ENCODE measurements around the gene SYT9.

Gene SYT9

DNA sequence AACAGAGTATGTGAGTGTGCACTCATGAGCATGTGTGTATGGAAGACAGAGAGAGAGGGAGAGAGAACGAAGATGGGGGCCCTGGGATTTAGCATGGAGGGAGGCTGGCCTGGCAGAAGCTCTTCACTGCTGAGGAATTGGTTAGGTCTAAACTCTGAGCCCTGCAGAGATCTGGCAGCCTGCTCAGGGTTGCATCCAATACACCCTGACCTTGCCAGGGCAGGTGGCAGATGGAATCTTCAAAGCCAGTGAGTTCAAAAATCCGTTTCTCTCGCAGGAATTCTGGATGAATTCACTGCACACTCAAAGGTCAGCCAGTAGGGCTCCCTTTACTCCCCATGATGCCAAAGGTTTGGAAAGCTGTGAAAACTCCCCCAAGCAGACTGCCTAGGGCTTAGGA lies 172.2 kb downstream of the SYT9 start:
- no peak for DNase-seq (ENCODE audit: low read depth in 3 of 3)

DNA sequence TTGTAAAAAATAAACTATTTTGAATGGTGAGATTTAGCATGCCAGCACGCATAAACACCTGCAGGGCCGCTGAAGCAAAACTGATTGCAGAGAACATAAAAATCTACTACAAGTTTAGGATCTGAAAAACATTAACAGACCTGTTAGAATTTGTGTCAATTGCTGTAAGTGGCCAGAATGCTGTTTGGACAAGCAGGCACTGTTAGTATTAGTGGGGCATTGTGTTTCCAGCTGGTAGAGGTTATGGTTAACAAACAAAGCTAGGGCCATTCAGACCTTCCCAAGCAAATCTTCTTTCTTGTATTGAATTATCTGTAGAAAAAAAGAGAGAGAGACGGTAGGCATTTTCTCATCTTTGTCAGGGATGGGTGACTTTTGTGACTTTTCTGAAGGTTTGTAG lies 176.0 kb downstream of the SYT9 start:
- no peak for DNase-seq (ENCODE audit: low read depth in 3 of 3)

DNA sequence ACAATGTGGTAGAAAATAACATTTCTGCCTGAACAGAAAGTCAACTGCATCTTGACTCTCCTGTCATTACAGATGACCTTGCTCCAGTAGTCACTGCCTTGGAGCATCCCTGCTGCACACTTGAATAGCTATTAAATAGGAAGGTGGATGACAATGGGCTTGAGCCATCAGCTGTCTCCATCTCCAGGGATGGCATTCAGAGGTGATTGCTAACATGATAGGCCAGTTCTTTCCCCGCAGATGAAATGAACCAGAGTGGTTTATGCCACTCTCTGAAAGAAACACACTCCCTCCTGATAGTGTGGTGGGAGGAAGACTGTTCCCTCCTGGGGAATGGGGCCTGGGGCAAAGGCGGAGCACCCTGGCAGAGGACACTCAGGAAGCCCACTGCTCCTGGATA lies 176.5 kb downstream of the SYT9 start:
- DNase-seq (ENCODE audit: low read depth in 3 of 3), result no peak

DNA sequence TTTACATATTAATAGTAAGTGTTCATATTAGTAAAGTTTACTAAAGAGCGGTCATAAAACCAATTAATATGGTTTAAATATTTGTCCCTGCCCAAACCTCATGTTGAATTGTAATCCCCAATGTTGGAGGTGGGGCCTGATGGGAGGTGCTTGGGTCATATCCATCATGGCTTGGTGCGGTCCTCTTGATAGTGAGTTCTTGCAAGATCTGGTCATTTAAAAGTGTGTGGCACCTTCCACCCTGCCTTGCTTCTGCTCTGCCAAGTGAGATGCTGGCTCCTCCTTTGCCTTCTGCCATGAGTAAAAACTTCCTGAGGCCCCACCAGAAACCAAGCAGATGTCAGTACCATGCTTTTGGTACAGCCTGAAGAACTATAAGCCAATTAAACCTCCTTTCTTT lies 178.8 kb downstream of the SYT9 start:
- no peak for DNase-seq (ENCODE audit: low read depth in 3 of 3)

DNA sequence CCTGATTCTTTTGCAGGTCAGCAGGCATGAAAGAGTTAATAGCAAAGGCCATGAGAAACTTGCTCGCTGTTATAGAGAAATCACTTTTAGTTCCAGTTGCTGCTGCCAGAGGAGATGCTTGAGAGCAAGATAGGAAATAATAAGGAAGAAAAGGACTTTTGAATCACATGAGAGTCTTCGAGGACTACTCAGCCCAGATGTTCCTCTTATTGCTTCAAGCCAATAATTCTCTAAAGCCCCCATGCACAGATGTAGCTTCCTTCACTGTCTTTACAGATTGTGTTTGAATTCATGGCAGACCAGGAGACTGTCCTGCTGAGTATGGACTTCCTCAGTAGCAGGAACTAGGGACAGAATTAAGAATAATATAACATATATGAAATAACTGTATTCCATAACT lies 183.5 kb downstream of the SYT9 start:
- no peak for DNase-seq (ENCODE audit: low read depth in 3 of 3)

DNA sequence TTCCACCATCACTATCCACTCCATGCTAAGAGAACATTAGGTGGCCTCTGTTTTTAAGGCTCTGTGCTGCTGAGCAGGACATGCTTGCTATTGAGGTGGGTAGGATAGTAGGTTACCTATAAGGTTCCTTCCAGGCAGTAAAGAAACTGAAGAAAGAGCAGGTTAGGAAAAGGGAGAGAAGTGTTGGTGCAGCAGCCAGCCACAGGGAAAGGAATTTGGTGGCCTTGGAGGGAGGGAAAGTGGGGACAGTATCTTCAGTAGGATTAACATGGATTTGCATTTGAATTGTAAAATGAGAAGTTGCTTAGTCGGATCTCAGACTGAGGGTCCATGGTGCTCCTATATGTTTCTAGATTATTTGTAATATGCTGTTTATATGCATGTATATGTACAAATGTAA lies 184.4 kb downstream of the SYT9 start:
- DNase-seq (ENCODE audit: low read depth in 3 of 3), result no peak

DNA sequence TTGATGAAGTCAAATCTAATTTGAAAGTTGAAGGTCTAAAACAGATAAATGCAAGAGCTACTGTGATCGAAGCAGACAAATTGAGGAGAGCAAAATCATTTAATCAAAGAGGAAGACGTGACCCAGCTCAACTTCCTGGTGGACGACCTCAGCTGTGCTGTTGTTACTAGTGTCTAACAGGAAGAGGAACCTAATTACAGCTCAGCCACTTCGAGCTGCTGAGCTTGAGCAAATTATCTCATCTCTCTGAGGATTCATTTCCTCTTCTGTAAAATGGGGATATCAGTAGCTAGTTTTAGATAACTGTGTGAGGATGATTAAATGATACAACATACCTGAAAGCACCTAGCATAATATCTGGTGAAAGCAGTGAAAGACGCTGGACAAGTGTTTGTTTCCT lies 185.0 kb downstream of the SYT9 start:
- DNase-seq (ENCODE audit: low read depth in 3 of 3), result no peak

DNA sequence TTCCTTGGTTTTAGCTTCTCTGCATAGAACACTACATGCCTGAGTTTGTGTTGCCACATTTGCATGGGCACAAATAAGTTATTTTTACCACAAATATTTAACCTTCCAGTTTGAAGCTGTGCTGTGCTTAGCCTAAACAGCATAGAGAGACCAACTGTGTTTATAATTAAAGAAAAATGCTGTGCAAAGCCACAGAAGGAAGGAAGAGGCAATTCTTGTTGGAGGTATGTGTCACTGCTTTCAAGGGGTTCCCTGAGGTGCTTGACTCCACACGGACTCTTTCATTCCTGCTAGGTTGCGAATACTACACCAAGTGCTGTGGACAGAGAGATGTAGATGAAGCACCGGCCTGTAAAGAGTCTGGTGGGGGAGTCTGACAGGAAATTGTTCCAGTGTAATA lies 186.0 kb downstream of the SYT9 start:
- no peak for DNase-seq (ENCODE audit: low read depth in 3 of 3)

DNA sequence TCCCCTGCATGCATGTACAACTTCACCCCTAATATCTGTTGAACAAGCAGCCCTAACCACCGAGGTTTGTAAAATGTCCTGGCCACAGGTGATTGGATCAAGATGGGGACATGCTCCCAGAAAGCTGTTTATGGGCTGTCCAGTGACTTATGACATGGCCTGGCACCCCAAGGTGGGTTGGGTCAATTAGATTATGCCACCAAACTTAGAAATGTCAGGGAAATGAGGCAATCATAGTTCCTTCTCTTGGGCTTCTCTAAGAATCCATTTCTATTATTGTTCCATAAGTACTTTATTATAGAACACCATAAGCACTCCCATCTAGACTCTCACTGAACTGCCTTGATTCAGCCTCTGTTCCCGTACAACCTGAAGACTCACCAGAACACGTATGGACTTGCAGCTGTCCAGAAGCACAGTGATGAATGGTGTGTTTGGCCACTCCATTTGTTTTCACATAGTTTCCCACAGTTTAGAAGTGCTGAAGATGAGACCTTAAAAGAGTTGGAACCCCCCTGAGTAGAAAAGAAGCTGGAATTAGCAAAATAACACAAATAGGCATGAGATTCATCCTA lies 188.1 kb downstream of the SYT9 start:
- DNase-seq (ENCODE audit: low read depth in 3 of 3), result no peak

DNA sequence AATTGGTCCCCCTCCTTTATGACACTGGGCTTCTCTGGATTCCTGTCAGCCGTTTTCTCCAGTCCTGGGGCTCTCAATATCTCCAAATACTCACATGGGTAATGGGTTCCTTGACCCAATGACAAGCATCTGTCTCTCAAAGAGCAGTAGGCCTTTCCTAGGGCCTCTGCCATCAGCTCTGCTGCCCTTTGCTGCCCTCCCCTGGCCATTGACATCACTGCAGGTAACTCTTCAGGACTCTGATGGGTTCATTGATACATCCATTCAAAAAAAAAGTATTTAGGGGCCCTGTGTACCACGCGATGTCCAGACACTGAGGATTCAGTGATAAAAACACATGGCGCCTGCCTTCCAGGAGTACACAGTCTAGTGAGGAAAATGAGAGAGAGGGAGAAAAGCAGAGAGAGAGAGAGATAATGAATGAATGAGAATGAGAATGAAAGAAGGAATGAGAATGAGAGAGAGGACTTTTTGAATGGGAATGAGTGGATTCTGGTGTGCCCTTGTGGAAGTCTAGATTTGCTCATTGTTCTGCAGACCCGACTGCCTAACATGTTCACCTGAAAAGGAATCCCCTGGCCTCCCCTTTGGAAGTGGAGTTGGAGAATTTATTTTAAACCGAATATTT lies 191.0 kb downstream of the SYT9 start:
- DNase-seq (ENCODE audit: low read depth in 3 of 3), result peak; percentile 39 to 46 (median 42)

DNA sequence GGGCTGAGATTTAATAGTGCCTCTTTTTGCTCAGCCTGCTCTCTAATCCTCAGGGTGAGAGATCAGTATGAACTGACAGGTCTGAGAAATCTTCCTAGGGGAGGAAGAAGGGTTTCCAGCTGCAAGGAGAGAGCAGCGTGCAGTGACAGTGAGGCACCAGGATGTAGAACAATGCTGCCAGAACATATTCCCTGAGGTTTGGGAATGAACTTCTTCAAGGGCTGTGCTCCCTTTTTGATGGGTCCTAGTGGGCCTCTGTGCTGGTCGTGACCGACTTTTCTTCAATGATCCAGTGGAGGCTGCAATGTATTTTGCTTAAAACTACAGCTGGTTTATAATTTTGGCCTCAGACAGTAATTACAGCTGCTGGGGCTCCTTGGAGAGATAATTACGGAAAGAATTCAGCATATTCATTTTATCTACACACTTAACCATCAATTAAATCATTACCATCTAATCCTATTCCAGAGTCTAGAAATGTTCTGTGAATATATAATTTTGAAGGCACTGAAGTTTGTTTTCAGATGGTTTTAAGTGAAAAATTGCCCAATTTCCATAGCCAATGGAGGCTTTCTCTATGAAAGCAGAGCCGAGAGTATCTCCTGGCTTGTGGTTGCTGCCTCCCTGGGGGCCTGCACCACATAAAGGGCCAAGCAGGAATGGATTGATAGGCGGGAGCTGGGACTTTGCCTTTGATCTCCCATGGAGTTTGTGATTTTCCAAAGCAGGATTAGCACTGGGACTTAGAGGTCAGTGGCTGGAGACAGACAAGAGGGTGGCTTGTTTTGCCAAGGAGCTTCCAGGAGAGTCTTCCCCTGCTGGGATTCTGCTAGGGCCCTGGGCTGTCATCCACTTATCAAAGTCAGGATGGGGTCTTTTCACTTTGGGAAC lies 192.6 kb downstream of the SYT9 start:
- no peak for DNase-seq (ENCODE audit: low read depth in 3 of 3)

DNA sequence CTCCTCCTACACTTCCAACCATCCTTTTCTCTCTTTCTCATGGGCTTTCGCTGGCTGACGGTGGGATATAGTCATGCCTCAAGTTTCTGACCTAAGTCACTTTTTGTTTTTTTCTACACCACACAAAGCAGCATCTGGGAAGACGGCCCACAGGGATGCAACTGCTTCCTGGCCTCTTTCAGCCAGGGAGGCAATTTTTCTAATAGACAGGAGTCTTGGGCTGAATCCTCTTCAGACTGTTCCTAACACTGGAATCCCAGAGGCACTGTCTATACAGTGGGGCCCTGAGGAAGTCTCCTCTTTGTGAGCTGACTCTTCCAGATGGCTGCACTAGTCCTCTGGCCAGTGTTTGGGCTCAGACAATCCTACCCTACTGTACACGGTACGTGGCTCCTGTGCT lies 193.9 kb downstream of the SYT9 start:
- DNase-seq (ENCODE audit: low read depth in 3 of 3), result no peak

DNA sequence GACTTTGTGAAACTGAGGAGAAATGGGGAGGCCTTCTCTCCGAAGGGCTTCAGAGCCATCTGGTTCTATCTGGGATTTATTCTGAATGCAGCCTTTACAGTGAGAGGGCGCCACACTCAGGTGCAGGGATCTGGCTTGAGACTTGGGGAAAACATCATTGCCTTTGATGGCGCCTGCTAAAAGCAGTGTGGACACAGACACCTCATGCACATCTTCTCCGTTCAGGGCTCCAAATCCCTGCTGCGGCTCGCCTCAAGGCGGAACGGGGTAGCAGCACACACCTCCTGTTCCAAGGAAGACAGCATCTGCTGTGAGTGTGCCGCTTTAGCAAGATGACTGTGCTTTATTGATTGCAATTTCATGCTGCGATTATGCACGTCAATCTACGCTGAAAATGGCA lies 196.5 kb downstream of the SYT9 start:
- DNase-seq (ENCODE audit: low read depth in 3 of 3), result no peak

DNA sequence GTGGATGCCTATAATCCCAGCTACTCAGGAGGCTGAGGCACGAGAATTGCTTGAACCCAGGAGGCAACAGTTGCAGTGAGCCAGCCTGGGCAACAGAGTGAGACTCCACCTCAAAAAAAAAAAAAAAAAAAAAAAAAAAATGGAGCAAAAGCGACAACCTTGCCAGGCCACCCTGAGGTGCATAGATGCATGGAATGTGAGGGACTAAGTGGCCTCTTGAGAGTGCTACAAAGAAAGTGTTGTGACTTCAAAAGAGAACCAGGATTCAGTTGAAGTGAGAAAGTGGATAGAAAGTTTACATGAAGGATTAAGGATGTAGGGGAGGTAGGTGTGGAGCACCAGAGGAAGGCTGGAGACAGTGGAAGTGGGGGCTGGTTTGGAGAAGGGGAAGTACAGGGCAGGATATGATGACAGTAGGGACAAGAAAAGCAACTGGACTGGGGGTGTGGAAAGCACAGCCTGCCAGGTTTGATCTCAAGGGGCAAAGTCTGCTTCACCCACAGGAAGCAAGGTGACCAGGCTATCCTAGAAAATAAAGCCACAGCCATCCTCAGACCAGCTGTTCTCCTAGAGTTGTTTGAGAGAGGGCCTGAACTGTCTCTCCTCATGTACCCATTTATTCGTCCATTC lies 197.6 kb downstream of the SYT9 start:
- DNase-seq (ENCODE audit: low read depth in 3 of 3), result no peak

DNA sequence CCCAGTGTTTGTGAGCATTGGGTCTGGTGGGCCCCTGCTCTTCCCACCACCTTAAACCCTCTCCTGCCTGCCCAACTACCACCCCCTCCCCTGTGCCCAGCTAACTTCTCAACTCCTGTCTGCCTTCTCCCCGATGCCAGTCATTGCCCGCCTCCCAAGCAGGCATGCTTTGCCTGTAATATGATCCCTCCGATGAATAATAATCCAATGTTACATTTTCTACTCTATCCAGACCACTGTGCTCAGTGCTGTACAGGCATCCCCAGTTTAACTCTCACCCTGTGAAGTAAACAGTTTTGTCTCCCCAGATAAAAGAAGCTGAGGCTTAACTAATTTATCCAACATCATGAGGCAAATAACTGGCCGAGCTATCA lies 198.1 kb downstream of the SYT9 start:
- DNase-seq (ENCODE audit: low read depth in 3 of 3), result no peak

DNA sequence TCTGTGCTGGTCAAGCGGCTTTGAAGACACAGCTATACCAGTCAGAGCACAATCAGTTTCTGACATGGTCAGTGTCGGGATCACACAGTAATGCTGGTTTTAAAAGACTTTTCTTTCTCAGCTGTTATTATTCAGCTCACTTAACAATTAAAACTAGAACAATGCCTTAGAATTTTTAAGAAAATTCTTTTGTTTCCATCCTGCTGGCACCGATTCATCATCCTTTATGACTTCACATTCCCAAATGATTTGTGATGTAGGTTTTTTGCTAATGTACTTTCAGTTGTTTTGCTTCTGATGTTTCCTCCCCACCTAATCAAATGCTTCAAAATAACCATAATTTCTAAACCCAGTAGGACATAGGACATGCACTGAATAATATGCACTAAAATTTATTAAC lies 199.1 kb downstream of the SYT9 start:
- no peak for DNase-seq (ENCODE audit: low read depth in 3 of 3)

DNA sequence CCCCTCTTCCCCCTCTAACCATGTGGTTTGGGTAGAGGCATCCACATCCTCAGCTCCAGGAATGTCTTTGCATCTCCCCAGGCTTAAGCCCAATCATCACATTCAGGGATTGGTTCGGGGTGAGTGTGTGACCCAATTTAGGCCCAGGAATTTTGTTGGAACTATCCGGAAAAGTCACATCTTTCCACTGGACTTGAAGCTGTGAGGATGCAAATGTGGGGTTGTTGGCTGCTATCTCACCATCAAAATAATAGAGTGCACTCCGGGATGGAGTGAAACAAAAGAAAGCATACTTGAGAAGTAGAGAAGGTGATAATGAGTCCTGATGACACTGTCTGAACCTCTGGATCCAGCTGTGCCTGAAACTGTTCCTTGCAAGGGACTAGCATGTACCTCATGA lies 199.8 kb downstream of the SYT9 start:
- DNase-seq (ENCODE audit: low read depth in 3 of 3), result no peak

DNA sequence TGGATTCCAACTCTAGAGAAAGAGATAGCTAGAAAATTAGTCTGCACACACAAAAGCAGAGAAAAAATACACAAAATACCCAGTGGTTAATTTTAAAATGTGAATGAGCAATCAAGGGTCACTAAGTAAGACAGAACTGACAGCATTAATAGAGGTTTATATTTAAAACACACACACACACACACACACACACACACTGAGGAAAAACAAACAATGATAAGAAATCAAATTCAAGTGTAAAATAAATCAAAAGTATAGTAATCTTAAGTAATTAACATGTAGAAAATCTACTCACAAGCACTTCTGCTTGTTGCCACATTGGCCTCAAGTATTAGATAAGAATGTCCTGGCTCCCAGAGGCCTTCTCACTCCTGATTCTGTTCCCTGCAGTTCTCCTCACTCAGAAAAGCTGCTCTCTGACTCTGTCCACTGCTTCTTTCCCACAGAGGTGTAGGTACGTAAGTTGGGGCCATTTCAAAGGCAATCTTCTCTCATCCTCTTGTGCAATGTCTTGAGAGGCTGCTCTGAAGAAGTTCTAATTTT lies 200.3 kb downstream of the SYT9 start:
- DNase-seq (ENCODE audit: low read depth in 3 of 3), result no peak

DNA sequence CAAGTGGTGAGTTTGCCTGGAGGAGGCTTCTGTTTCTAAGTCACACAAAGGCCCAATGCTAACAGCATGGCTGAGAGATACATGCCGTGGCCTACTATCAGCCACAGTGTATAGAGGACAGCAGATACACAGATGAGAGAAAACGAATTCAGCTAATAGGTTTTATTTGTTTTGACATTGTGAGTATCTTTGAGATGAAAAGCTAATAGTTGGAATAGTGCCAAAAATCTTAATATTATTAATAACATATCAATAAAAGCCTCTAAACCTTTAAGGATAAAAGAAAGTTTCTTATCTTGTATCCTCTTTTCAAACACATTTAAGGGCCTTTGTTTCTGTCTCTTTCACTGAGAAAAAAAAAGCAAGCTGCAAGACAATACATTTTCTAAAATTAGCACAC lies 203.2 kb downstream of the SYT9 start:
- DNase-seq (ENCODE audit: low read depth in 3 of 3), result no peak

DNA sequence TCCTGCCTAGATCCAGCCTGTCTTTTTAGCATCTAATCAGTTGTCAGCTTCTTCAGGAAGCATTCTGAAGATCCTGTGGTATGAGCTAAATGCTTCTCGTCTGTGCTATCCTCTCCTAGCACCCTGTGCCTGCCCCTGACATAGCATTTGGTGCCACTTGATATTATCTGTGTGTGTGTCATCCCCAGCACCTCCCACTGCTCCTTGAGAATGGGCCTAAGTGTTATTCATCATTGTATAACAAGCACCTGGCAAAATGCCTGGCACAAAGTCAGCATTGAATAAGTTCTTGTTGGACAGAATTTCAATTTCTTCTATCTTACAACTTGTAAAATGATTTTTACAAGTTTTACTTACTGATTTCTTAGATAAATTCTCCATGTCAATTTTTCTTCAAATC lies 205.5 kb downstream of the SYT9 start:
- DNase-seq (ENCODE audit: low read depth in 3 of 3), result no peak

DNA sequence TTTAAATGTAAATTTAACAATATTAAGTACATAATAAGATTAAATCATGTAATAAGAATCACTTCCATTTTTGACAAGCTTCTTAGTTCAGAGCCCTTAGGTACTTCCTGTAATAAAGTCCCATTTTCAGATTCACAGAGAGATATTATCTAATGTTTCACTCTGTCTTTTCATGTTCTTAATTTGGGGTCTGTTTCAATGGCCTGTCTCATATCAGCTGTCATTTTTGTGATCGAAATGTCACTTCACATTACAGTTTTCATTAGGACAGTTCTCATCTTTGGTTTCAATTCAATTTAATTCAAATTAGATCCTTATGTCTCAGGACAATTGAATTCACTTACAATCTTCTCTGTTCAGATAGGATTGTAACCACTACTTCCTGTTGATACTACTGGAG lies 211.0 kb downstream of the SYT9 start:
- no peak for DNase-seq (ENCODE audit: low read depth in 3 of 3)

DNA sequence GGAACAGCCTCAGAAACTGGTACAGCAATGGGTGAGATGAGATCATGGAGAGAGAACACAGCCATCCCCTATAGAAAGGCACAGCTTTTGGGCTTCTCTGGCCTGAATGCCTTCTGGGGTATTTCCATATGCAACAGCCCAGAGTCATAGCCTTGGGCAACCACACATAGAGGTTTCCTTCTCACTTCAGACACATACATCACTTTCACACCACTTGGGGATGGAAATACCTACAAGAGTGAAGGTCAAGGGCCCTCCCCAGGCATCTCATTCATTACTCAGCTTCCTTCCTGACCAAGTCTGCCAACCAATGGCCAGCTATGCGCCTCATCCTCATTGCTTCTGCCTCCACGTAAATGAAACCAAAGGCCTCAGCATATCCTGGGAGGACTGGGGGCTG lies 215.9 kb downstream of the SYT9 start:
- DNase-seq (ENCODE audit: low read depth in 3 of 3), result no peak
